Hepatocyte (in vitro differentiated cells): ENCODE measurements around the gene ZFP36L2. TPM values are rescaled to one million over a fixed set of nuclear protein-coding genes. Genes with fewer than 3 reads are reported as not detected.
A peak's percentile ranks its signal among the peaks of the same experiment; 100 is the strongest.

Source experiments
- DNase-seq: peaks from one replicate; pipeline ENCODE4 v3.0.0-alpha.2; 2016; ENCODE audit warnings: low spot score
- H2AFZ ChIP-seq: fragments of 200-600 bp; sonication (generic); 2 replicates; pipeline ENCODE4 v1.6.0; 2016; ENCODE audit warnings: antibody characterized with exemption, mild to moderate bottlenecking
- H3K27ac ChIP-seq: fragments of 200-600 bp; sonication (generic); 2 replicates; pipeline ENCODE4 v1.5.1; 2016; ENCODE audit warnings: mild to moderate bottlenecking
- H3K27me3 ChIP-seq: fragments of 200-600 bp; sonication (generic); 2 replicates; pipeline ENCODE4 v1.6.1; 2016
- H3K36me3 ChIP-seq: fragments of 200-600 bp; sonication (generic); replicated peaks from 2 replicates; pipeline ENCODE4 v1.5.1; 2016; ENCODE audit warnings: low read depth; ENCODE audit not compliant: insufficient read depth
- H3K4me1 ChIP-seq: fragments of 200-600 bp; sonication (generic); 2 replicates; pipeline ENCODE4 v1.5.1; 2016; ENCODE audit warnings: mild to moderate bottlenecking, moderate library complexity; ENCODE audit not compliant: insufficient read depth
- H3K4me2 ChIP-seq: fragments of 200-600 bp; sonication (generic); 2 replicates; pipeline ENCODE4 v1.6.0; 2016
- H3K4me3 ChIP-seq: fragments of 200-600 bp; sonication (generic); 2 replicates; pipeline ENCODE4 v1.5.1; 2016; ENCODE audit warnings: mild to moderate bottlenecking
- H3K79me2 ChIP-seq: fragments of 200-600 bp; sonication (generic); 2 replicates; pipeline ENCODE4 v1.6.0; 2017; ENCODE audit warnings: mild to moderate bottlenecking
- H3K9me2 ChIP-seq: fragments of 200-600 bp; sonication (generic); replicated peaks from 2 replicates; pipeline ENCODE4 v1.6.0; 2017; ENCODE audit warnings: mild to moderate bottlenecking; ENCODE audit not compliant: insufficient read depth
- H3K9me3 ChIP-seq: fragments of 200-600 bp; sonication (generic); 2 replicates; pipeline ENCODE4 v1.5.1; 2016; ENCODE audit warnings: low read depth, mild to moderate bottlenecking
- H4K20me1 ChIP-seq: fragments of 200-600 bp; sonication (generic); 2 replicates; pipeline ENCODE4 v1.6.0; 2016; ENCODE audit warnings: mild to moderate bottlenecking; ENCODE audit not compliant: insufficient read depth, poor library complexity, severe bottlenecking
- EZH2 ChIP-seq: fragments of 200-600 bp; sonication (generic); IDR thresholded peaks from 2 replicates; pipeline ENCODE4 v1.6.1; 2016; ENCODE audit warnings: antibody characterized with exemption, mild to moderate bottlenecking, borderline replicate concordance
- EZH2phosphoT487 ChIP-seq: fragments of 200-600 bp; sonication (generic); IDR thresholded peaks from one replicate; pipeline ENCODE4 v1.6.1; 2018; ENCODE audit warnings: antibody characterized with exemption, mild to moderate bottlenecking, low read depth, moderate library complexity; ENCODE audit not compliant: unreplicated experiment, severe bottlenecking
- WGBS: methylation state at CpG from one replicate; pipeline ENCODE4 v1.1.6; 2016; ENCODE audit warnings: low lambda C conversion rate; ENCODE audit errors: missing lambda C conversion rate; 5-methylcytosine and 5-hydroxymethylcytosine counted together
- polyA plus RNA-seq: library from polyadenylated mRNA; unstranded; fragments of >200 nt; fragmentation: Nextera tagmentation; extraction: Ambion mirVana; gene quantifications from 2 replicates; pipeline ENCODE4 v1.2.1, GENCODE V29; 2016
- total RNA-seq: library from RNA; depleted of rRNA; stranded (reverse); fragments of >200 nt; gene quantifications from 2 replicates; pipeline ENCODE4 v1.2.3, GENCODE V29; 2014
- TF ChIP-seq, protein P1 (sequence below): fragments of 200-600 bp; sonication (generic); IDR thresholded peaks from 2 replicates; pipeline ENCODE4 v1.5.1; 2016; ENCODE audit warnings: antibody characterized with exemption, mild to moderate bottlenecking; ENCODE audit not compliant: poor library complexity

Gene ZFP36L2
- total and polyA plus RNA-seq, 2 experiments from 2014 or later = 85.1 to 285 TPM

DNA sequence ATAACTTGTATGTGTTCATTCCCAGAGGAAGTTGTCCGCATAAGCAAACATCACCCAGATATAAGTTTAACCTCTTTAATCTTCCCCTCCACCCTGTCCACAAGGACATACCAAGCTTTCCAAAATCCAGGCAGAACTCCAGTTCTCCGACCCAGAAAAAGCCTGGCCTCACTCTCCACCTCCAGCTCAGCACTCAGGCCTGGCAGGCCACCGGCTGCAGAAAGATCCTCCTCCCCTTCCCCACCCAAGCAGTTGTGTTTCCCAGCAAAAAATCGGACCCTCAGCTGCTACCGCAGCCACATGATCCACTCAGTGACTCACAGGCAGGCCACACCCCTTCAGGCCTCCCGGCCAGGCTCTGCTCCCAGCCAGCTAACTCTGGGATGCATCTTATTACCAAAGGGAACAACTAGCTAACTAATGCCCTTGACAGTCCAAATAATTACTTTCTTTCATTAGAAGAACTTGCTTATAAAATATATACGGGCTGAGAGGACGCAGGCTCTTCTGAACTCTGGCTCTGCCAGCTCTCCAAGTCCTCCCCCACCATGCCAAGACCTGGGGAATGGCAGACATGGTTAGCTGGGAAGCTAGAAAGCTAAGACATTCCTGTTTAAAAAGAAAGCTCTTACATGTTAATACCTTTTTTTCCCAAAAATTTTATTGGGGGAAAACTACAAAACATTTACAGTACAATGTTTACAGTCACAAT, 4.5 kb downstream of the ZFP36L2 start:
- TF ChIP-seq EZH2phosphoT487 = no peak
- TF ChIP-seq, protein P1, sequence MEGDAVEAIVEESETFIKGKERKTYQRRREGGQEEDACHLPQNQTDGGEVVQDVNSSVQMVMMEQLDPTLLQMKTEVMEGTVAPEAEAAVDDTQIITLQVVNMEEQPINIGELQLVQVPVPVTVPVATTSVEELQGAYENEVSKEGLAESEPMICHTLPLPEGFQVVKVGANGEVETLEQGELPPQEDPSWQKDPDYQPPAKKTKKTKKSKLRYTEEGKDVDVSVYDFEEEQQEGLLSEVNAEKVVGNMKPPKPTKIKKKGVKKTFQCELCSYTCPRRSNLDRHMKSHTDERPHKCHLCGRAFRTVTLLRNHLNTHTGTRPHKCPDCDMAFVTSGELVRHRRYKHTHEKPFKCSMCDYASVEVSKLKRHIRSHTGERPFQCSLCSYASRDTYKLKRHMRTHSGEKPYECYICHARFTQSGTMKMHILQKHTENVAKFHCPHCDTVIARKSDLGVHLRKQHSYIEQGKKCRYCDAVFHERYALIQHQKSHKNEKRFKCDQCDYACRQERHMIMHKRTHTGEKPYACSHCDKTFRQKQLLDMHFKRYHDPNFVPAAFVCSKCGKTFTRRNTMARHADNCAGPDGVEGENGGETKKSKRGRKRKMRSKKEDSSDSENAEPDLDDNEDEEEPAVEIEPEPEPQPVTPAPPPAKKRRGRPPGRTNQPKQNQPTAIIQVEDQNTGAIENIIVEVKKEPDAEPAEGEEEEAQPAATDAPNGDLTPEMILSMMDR = no peak
- TF ChIP-seq EZH2 = no peak
- Histone ChIP-seq H3K27ac (peak overlapping the region; percentile 100), H3K9me2 (no peaks in the 10 kb centered on the region), H3K4me3 (peak overlapping the region; percentile 69), H3K36me3 (no peaks in the 10 kb centered on the region), H3K4me1 (peaks cover 38% of the 10 kb centered on the region), H2AFZ (no peak overlapping the region), H4K20me1 (peaks cover 33% of the 10 kb centered on the region), H3K9me3 (no peaks in the 10 kb centered on the region), H3K27me3 (no peaks in the 10 kb centered on the region), H3K79me2 (peaks cover 41% of the 10 kb centered on the region), H3K4me2 (peak overlapping the region; percentile 77)
- DNase-seq = peak; percentile 95
- 2% methylated on average over 8 of the region's 8 CpGs for WGBS

DNA sequence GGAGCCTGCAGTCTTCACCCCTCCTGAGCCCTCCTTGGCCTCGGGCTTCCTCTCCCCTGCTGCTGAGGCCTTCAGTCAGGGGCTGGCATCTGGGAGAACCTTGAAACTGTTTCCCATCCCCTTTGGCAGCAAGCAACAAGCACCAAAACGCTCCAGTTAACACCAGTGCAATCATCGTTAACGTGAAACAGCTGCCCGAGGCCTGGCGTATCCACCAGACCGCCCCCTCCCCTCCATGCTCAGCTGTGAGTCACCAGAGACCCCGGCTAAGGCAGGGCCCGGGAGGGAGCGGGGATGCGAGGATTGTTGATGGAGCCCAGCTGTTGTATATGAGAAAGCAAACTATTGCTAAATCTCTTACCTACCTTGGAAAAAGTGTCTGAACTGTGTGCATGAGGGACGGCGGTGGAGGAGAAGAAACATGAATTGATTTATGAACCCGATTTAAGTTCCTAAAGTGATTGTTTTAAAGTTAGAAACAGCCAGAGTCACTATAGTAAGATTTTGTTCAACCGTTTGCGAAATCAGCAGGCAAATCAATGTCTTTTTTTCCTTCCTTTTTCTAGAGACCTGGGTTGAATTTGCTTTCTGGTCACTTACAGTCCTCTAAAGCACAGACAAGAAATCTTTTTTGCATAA, 5.2 kb downstream of the ZFP36L2 start:
- Histone ChIP-seq H3K4me1 (peaks cover 38% of the 10 kb centered on the region), H3K4me3 (peak overlapping the region; percentile 6), H2AFZ (no peak overlapping the region), H3K27me3 (no peaks in the 10 kb centered on the region), H4K20me1 (peaks cover 33% of the 10 kb centered on the region), H3K79me2 (peaks cover 44% of the 10 kb centered on the region), H3K4me2 (peak overlapping the region; percentile 77), H3K36me3 (no peaks in the 10 kb centered on the region), H3K9me2 (no peaks in the 10 kb centered on the region), H3K9me3 (no peaks in the 10 kb centered on the region), H3K27ac (peak overlapping the region; percentile 100)
- WGBS = 4% methylated on average over 16 of the region's 16 CpGs
- peak; percentile 88 for DNase-seq
- TF ChIP-seq, protein P1 = no peak
- TF ChIP-seq EZH2phosphoT487 (no peak), EZH2 (no peak)

DNA sequence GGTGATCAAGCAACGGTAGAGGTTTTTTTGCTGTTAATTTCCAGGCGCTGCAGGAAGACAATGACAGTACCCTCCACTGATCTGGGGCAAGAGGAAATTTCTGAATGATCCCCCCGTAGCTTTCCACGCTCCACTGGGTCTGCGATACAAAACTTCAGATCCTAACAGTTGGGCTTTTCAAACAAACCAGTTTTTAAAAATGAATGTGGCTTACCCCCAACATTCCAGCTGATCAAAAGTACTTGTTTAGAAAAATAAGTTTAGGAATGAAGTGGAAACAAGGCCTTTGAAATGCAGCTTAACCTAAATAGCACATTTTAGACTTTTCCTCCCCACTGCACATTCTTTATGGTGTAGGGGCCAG, 5.7 kb downstream of the ZFP36L2 start:
- peaks cover 41% of the 10 kb centered on the region for H3K79me2 ChIP-seq
- H2AFZ ChIP-seq = no peak overlapping the region
- TF ChIP-seq EZH2phosphoT487 = no peak

DNA sequence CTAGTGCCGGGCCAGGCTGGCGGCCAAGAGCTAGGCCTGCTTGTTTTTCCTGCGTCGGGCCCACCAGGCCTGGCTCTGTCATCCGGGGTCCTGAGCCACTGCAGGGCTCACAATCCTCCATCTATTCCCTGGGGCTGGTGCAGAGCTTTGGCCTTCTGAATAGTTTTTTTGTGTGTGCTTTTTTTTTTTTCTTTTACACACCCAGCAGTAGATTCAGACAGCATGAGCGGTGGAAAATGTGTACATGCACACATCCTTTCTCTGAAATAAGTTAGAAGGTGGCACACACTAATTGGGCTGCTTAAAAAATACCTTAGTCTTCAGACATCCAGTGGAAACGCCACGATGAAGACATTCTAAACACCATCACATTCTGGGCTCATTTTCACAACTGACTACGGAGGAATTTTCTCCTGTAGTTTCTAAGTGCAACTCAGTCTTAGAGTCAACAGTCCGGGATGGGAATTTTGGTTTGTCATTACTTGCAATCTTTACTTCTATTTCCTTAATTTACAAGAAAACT, 6.1 kb downstream of the ZFP36L2 start:
- no peak for DNase-seq
- peak overlapping the region; percentile 77 for H3K4me2 ChIP-seq
- H3K4me3 ChIP-seq = no peak overlapping the region
- peaks cover 24% of the 10 kb centered on the region for H4K20me1 ChIP-seq
- 9% methylated on average over 10 of the region's 10 CpGs for WGBS
- H3K4me1 ChIP-seq = peaks cover 38% of the 10 kb centered on the region
- H3K79me2 ChIP-seq = peaks cover 37% of the 10 kb centered on the region
- TF ChIP-seq EZH2phosphoT487 (no peak), EZH2 (no peak)
- TF ChIP-seq, protein P1 = no peak
- no peaks in the 10 kb centered on the region for H3K36me3 ChIP-seq
- no peak overlapping the region for H2AFZ ChIP-seq
- no peaks in the 10 kb centered on the region for H3K9me2 ChIP-seq
- no peaks in the 10 kb centered on the region for H3K9me3 ChIP-seq
- H3K27ac ChIP-seq = peak overlapping the region; percentile 100
- H3K27me3 ChIP-seq = no peaks in the 10 kb centered on the region

More for the DNA sequence above, 5.7 kb downstream of the ZFP36L2 start:
- peaks cover 28% of the 10 kb centered on the region for H4K20me1 ChIP-seq
- no peaks in the 10 kb centered on the region for H3K9me2 ChIP-seq
- H3K4me1 ChIP-seq = peaks cover 38% of the 10 kb centered on the region
- no peak overlapping the region for H3K4me3 ChIP-seq
- peak overlapping the region; percentile 100 for H3K27ac ChIP-seq
- no peaks in the 10 kb centered on the region for H3K27me3 ChIP-seq
- H3K36me3 ChIP-seq = no peaks in the 10 kb centered on the region
- no peak for DNase-seq
- WGBS = 28% methylated on average over 5 of the region's 5 CpGs
- H3K4me2 ChIP-seq = peak overlapping the region; percentile 77
- H3K9me3 ChIP-seq = no peaks in the 10 kb centered on the region
